ENCODE data around the gene YIPF2. TPM values are rescaled to one million over a fixed set of nuclear protein-coding genes. Genes with fewer than 3 reads are reported as not detected.
A peak's percentile ranks its signal among the peaks of the same experiment; 100 is the strongest.

YIPF2 gene
- total and polyA plus RNA-seq, 2 donors from 2014 or later: 64.7 to 70.3 TPM

- FAIRE-seq: no peak
- intact Hi-C loops (cut with DNase I): no loop called here
These were observed 33.1 kb downstream of the YIPF2 start for GRCh38 chr19:10895363-10895762.

GRCh38 chr19:10894911-10895213, 33.6 kb downstream of the YIPF2 start:
- H3K4me1 ChIP-seq (ENCODE audit: control insufficient read depth in 2 of 3, insufficient read depth in 2 of 3, low read depth in 1 of 3, low read length in 3 of 3): peaks cover 0 to 31% (median 3%) of the 10 kb centered on the region in 3 donors
- no peak for TF ChIP-seq CTCF (IDR thresholded peaks at IDR 0.05; ENCODE audit: borderline replicate concordance, extremely low read depth, insufficient read depth)
- no peaks in the 10 kb centered on the region for H3K27me3 ChIP-seq (ENCODE audit: control insufficient read depth, insufficient read depth, low read length)
- no peaks in the 10 kb centered on the region for H3K9me3 ChIP-seq (ENCODE audit: control insufficient read depth in 2 of 3, insufficient read depth in 1 of 3, low read length in 3 of 3)
- FAIRE-seq: no peak
- intact Hi-C loops (cut with DNase I): no loop called here
- H3K4me3 ChIP-seq (ENCODE audit: low read length in 3 of 3): no peak overlapping the region
- H3K36me3 ChIP-seq (ENCODE audit: control insufficient read depth in 2 of 3, insufficient read depth in 3 of 3, low read length in 3 of 3): no peaks in the 10 kb centered on the region
- no peak overlapping the region for H3K9ac ChIP-seq (ENCODE audit: low read length in 3 of 3)
- no peak overlapping the region for H3K27ac ChIP-seq (ENCODE audit: low read depth in 2 of 2, low read length in 2 of 2)
- peak in 1 of 5 donors; percentile 31 for DNase-seq

More at GRCh38 chr19:10895363-10895762, 33.1 kb downstream of the YIPF2 start:
- Histone ChIP-seq H3K9ac (ENCODE audit: low read length in 3 of 3) (no peak overlapping the region), H3K4me1 (ENCODE audit: control insufficient read depth in 2 of 3, insufficient read depth in 2 of 3, low read depth in 1 of 3, low read length in 3 of 3) (peaks cover 0 to 31% (median 3%) of the 10 kb centered on the region in 3 donors), H3K27ac (ENCODE audit: low read depth in 2 of 2, low read length in 2 of 2) (no peak overlapping the region), H3K4me3 (ENCODE audit: low read length in 3 of 3) (no peak overlapping the region), H3K36me3 (ENCODE audit: control insufficient read depth in 2 of 3, insufficient read depth in 3 of 3, low read length in 3 of 3) (no peaks in the 10 kb centered on the region), H3K9me3 (ENCODE audit: control insufficient read depth in 2 of 3, insufficient read depth in 1 of 3, low read length in 3 of 3) (no peaks in the 10 kb centered on the region), H3K27me3 (ENCODE audit: control insufficient read depth, insufficient read depth, low read length) (no peaks in the 10 kb centered on the region)
- TF ChIP-seq CTCF (IDR thresholded peaks at IDR 0.05; ENCODE audit: borderline replicate concordance, extremely low read depth, insufficient read depth): no peak
- DNase-seq: no peak

- DNase-seq: peak in 4 of 5 donors; percentile 61 to 72 (median 64)
- Histone ChIP-seq H3K36me3 (ENCODE audit: control insufficient read depth in 2 of 3, insufficient read depth in 3 of 3, low read length in 3 of 3) (no peaks in the 10 kb centered on the region), H3K4me3 (ENCODE audit: low read length in 3 of 3) (no peak overlapping the region), H3K27ac (ENCODE audit: low read depth in 2 of 2, low read length in 2 of 2) (peak overlapping the region in 1 of 2 donors; percentile 45), H3K9me3 (ENCODE audit: control insufficient read depth in 2 of 3, insufficient read depth in 1 of 3, low read length in 3 of 3) (no peaks in the 10 kb centered on the region), H3K9ac (ENCODE audit: low read length in 3 of 3) (no peak overlapping the region), H3K27me3 (ENCODE audit: control insufficient read depth, insufficient read depth, low read length) (no peaks in the 10 kb centered on the region), H3K4me1 (ENCODE audit: control insufficient read depth in 2 of 3, insufficient read depth in 2 of 3, low read depth in 1 of 3, low read length in 3 of 3) (peaks cover 0 to 29% (median 3%) of the 10 kb centered on the region in 3 donors)
- no peak for FAIRE-seq
- intact Hi-C loops (cut with DNase I): no loop called here
- no peak for TF ChIP-seq CTCF (IDR thresholded peaks at IDR 0.05; ENCODE audit: borderline replicate concordance, extremely low read depth, insufficient read depth)
These were observed 36.2 kb downstream of the YIPF2 start for GRCh38 chr19:10892256-10892655.

Data from kidney (tissue), 14 donors.